Activated CD4-positive, alpha-beta T cell treated with anti-CD3 and anti-CD28 coated beads, Interleukin-2, amount 10 ng/mL, durations not matched to agents 24 days and 14 days (primary cell): ENCODE data around the gene DNAH8. TPM values are rescaled to one million over a fixed set of nuclear protein-coding genes. Genes with fewer than 3 reads are reported as not detected.
A peak's percentile ranks its signal among the peaks of the same experiment; 100 is the strongest.

ENCODE experiments used
- DNase-seq: peaks from one replicate; pipeline ENCODE4 v3.0.0; 2022
- H3K27ac Mint-ChIP-seq: one replicate; pipeline ENCODE4 v1.8.0; 2022; ENCODE audit warnings: mild to moderate bottlenecking, mixed read lengths
- H3K27me3 Mint-ChIP-seq: one replicate; pipeline ENCODE4 v1.8.0; 2022; ENCODE audit warnings: mixed read lengths
- H3K36me3 Mint-ChIP-seq: one replicate; pipeline ENCODE4 v1.8.0; 2022; ENCODE audit warnings: low read depth, mild to moderate bottlenecking, mixed read lengths
- H3K4me1 Mint-ChIP-seq: one replicate; pipeline ENCODE4 v1.8.0; 2021; ENCODE audit warnings: mixed read lengths
- H3K4me3 Mint-ChIP-seq: one replicate; pipeline ENCODE4 v1.8.0; 2022; ENCODE audit warnings: mild to moderate bottlenecking, moderate library complexity, mixed read lengths
- H3K9me3 Mint-ChIP-seq: one replicate; pipeline ENCODE4 v1.8.0; 2021; ENCODE audit warnings: mixed read lengths
- intact Hi-C: fragments of 100-400 bp; cut with micrococcal nuclease; formaldehyde crosslinking; loops from one replicate; pipeline ENCODE4 v1.15.1; 2023
- total RNA-seq: library from RNA; stranded (reverse); gene quantifications from 2 replicates; pipeline ENCODE4 v1.2.3, GENCODE V29; 2022

The DNAH8 gene
- total RNA-seq, 1 donor from 2014 or later, result not detected

GRCh38 chr6:39016839-39017546, 301.9 kb downstream of the DNAH8 start:
- no peak overlapping the region for H3K27ac Mint-ChIP-seq
- H3K36me3 Mint-ChIP-seq, result no peaks in the 10 kb centered on the region
- intact Hi-C loops, result no loop called here
- no peaks in the 10 kb centered on the region for H3K4me1 Mint-ChIP-seq
- H3K9me3 Mint-ChIP-seq, result no peaks in the 10 kb centered on the region
- H3K27me3 Mint-ChIP-seq, result peaks cover 15% of the 10 kb centered on the region
- DNase-seq, result no peak
- H3K4me3 Mint-ChIP-seq, result no peak overlapping the region

DNA sequence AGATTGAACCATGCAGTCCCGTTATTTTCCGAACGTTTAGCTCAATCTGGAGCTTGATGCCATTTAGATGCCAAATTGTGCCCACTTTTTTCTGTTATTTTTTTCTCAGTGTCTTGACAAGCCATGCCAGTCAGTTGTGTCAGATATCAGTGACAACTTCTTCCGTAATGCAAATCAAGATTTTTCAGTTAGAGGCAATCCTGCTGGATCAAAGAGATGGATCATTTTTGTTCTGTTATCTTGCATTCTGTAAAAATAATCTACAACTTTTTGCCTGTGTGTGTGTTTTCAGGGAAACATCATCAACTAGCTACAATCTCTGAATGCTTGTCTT, 302.4 kb downstream of the DNAH8 start:
- Mint-ChIP-seq H3K27me3 (peaks cover 10% of the 10 kb centered on the region), H3K27ac (no peak overlapping the region), H3K4me3 (no peak overlapping the region), H3K36me3 (no peaks in the 10 kb centered on the region), H3K9me3 (no peaks in the 10 kb centered on the region), H3K4me1 (no peaks in the 10 kb centered on the region)
- intact Hi-C loops, result no loop called here
- DNase-seq, result no peak

GRCh38 chr6:39018103-39018502, 303.0 kb downstream of the DNAH8 start:
- Mint-ChIP-seq H3K36me3 (no peaks in the 10 kb centered on the region), H3K4me3 (no peak overlapping the region), H3K9me3 (no peaks in the 10 kb centered on the region), H3K27me3 (peaks cover 9% of the 10 kb centered on the region), H3K4me1 (no peaks in the 10 kb centered on the region), H3K27ac (no peak overlapping the region)
- intact Hi-C loops, result no loop called here
- no peak for DNase-seq

DNA sequence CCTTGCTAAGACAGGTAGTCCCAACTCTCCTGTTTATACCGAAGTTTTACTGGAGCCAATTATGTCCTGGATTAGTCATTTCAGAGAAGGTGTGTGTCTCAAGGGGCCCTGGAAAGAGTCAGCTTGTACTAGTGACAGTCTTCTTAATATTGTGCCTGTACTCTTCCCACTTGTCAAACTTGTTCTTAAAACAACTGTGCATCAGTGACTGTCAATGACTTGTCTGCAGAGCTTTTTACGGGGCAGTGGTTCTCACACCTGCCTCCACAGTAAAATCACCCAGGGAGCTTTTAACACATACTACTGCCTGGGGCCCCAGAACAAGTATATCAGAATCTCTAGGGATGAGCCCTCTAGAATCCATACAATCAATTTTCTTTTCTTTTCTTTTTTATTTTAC, 305.0 kb downstream of the DNAH8 start:
- Mint-ChIP-seq H3K27me3 (peaks cover 6% of the 10 kb centered on the region), H3K4me1 (no peaks in the 10 kb centered on the region), H3K9me3 (no peaks in the 10 kb centered on the region), H3K27ac (no peak overlapping the region), H3K4me3 (no peak overlapping the region), H3K36me3 (no peaks in the 10 kb centered on the region)
- intact Hi-C loops, result no loop called here
- no peak for DNase-seq

DNA sequence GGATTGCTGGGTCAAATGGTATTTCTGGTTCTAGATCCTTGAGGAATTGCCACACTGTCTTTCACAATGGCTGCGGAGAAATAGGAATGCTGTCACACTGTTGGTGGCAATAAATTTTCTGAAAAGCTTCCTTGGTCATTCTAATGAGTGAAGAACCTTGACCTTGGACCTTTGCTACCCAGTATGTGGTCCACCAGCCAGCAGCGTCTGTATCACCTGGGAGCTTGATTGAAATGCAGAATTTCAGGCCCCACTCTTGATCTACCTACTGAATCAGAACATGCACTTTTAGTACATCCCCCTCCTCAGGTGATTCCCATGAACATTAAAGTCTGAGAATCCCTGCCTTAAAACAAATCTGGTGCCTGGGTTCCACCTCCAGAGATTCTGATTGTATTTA, 305.9 kb downstream of the DNAH8 start:
- no peaks in the 10 kb centered on the region for H3K9me3 Mint-ChIP-seq
- no peak overlapping the region for H3K27ac Mint-ChIP-seq
- H3K27me3 Mint-ChIP-seq, result peaks cover 7% of the 10 kb centered on the region
- no peaks in the 10 kb centered on the region for H3K4me1 Mint-ChIP-seq
- H3K4me3 Mint-ChIP-seq, result no peak overlapping the region
- intact Hi-C loops, result no loop called here
- no peaks in the 10 kb centered on the region for H3K36me3 Mint-ChIP-seq
- no peak for DNase-seq

GRCh38 chr6:39021779-39022178, 306.7 kb downstream of the DNAH8 start:
- Mint-ChIP-seq H3K36me3 (no peaks in the 10 kb centered on the region), H3K27me3 (peaks cover 12% of the 10 kb centered on the region), H3K27ac (no peak overlapping the region), H3K4me1 (no peaks in the 10 kb centered on the region), H3K4me3 (no peak overlapping the region), H3K9me3 (no peaks in the 10 kb centered on the region)
- no peak for DNase-seq
- intact Hi-C loops, result no loop called here

DNA sequence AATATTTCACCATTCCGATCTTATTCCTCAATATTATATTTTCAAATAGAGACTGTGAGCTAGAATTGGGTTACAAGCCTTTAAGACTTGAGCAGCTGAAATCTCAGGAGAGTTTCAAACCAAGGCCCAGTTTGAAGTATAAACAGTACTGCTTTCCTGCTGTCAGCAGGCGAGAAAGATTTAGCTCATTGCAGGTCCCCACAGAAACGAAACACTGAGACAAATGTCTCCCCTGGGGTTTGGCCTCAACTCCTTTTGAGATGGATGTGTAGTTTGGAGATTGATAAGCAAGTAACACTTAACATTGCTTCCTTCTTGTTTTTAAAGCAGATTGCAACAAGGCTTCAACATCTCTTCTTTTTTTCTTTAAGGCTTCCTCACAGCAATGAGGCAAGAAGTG, 311.1 kb downstream of the DNAH8 start:
- no peak overlapping the region for H3K27ac Mint-ChIP-seq
- H3K27me3 Mint-ChIP-seq, result peaks cover 32% of the 10 kb centered on the region
- intact Hi-C loops, result no loop called here
- no peaks in the 10 kb centered on the region for H3K4me1 Mint-ChIP-seq
- H3K36me3 Mint-ChIP-seq, result no peaks in the 10 kb centered on the region
- no peak for DNase-seq
- H3K4me3 Mint-ChIP-seq, result no peak overlapping the region
- H3K9me3 Mint-ChIP-seq, result no peaks in the 10 kb centered on the region

- H3K27ac Mint-ChIP-seq, result no peak overlapping the region
- H3K4me3 Mint-ChIP-seq, result no peak overlapping the region
- peaks cover 56% of the 10 kb centered on the region for H3K27me3 Mint-ChIP-seq
- intact Hi-C loops, result no loop called here
- DNase-seq, result peak; percentile 84
- H3K4me1 Mint-ChIP-seq, result no peaks in the 10 kb centered on the region
- no peaks in the 10 kb centered on the region for H3K36me3 Mint-ChIP-seq
- H3K9me3 Mint-ChIP-seq, result no peaks in the 10 kb centered on the region
Observed at GRCh38 chr6:39029156-39030011, 314.3 kb downstream of the DNAH8 start.

GRCh38 chr6:39035681-39036080, 320.6 kb downstream of the DNAH8 start:
- H3K27me3 Mint-ChIP-seq, result peaks cover 55% of the 10 kb centered on the region
- no peaks in the 10 kb centered on the region for H3K9me3 Mint-ChIP-seq
- peaks cover 3% of the 10 kb centered on the region for H3K4me1 Mint-ChIP-seq
- no peak for DNase-seq
- no peak overlapping the region for H3K4me3 Mint-ChIP-seq
- intact Hi-C loops, result no loop called here
- no peak overlapping the region for H3K27ac Mint-ChIP-seq
- H3K36me3 Mint-ChIP-seq, result no peaks in the 10 kb centered on the region

DNA sequence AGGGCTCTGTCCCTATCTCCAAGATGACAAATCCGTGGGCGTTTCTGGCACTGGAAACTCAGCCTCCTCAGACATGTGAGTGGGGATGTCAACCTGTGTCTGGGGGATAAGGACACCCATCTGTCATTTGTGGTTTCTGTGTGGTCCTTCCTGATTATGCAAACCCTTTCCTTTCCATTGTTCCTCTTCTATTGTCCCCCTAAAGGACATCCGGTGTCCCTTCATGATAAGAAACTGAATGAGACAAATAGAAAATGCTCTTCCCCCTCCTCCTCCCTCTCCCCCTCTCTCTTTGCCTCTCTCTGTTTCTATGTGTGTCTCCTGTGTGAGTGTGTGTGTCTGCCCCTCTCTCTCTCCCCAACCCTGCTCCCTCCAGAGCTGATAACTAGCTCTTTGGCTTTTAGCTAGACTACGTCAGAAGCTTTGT, 322.0 kb downstream of the DNAH8 start:
- no peak for DNase-seq
- no peak overlapping the region for H3K27ac Mint-ChIP-seq
- intact Hi-C loops, result no loop called here
- H3K36me3 Mint-ChIP-seq, result no peaks in the 10 kb centered on the region
- no peak overlapping the region for H3K4me3 Mint-ChIP-seq
- H3K9me3 Mint-ChIP-seq, result no peaks in the 10 kb centered on the region
- peaks cover 50% of the 10 kb centered on the region for H3K27me3 Mint-ChIP-seq
- peaks cover 3% of the 10 kb centered on the region for H3K4me1 Mint-ChIP-seq

DNA sequence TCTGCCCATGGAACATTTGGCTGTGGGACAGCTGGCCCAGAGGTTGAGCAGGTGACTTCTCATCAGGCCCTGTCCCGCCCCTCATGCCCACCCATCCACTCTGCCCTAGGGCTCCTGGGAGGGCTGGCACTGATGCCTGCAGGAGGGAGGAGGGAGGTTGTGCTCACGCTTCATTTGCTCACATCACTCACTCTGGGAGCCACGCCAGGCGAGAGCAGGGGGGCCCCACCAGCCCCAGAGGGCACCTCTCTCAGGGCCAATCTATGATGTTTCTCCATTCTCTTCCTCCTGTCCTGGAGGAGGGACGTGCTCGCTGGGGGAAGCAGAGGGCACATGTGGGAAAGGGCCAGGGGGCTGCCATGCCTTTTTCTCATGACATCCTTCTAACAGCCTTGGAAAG, 322.6 kb downstream of the DNAH8 start:
- Mint-ChIP-seq H3K4me1 (peaks cover 3% of the 10 kb centered on the region), H3K27ac (no peak overlapping the region), H3K4me3 (no peak overlapping the region), H3K27me3 (peaks cover 47% of the 10 kb centered on the region), H3K36me3 (no peaks in the 10 kb centered on the region), H3K9me3 (no peaks in the 10 kb centered on the region)
- intact Hi-C loops, result no loop called here
- DNase-seq, result no peak

DNA sequence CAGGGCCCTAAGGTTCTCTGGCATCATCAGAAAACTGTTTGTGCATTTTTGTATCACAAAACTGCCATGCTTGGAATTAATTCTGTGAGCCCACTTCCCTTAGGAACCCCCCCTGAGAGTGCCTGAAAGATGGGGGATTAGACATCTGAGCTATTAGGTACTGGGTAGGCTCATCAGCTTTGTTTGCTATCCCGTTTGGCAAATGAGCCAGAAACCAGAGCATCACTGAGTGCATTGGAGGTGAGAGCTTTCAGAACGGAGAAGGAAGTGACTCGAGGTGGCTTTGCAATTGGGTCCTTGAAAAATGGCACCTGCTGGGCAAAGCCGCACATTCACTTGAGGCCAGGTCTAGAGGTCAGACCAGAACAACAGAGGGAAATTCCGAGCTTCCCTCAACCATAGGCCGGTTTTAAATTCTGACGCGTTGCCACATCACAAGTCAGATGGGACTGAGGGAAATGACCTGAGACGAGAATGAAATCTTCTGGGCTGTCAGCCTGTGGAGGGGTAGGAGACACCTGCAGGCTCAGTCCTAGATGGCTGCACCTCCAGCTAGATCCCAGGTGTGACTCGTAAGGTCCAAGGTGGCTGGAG, 325.1 kb downstream of the DNAH8 start:
- peaks cover 3% of the 10 kb centered on the region for H3K4me1 Mint-ChIP-seq
- no peaks in the 10 kb centered on the region for H3K36me3 Mint-ChIP-seq
- H3K27me3 Mint-ChIP-seq, result peaks cover 34% of the 10 kb centered on the region
- intact Hi-C loops, result no loop called here
- no peak overlapping the region for H3K27ac Mint-ChIP-seq
- H3K9me3 Mint-ChIP-seq, result no peaks in the 10 kb centered on the region
- no peak for DNase-seq
- no peak overlapping the region for H3K4me3 Mint-ChIP-seq

- Mint-ChIP-seq H3K9me3 (no peaks in the 10 kb centered on the region), H3K36me3 (no peaks in the 10 kb centered on the region), H3K27ac (no peak overlapping the region), H3K27me3 (peaks cover 29% of the 10 kb centered on the region), H3K4me1 (peaks cover 3% of the 10 kb centered on the region), H3K4me3 (no peak overlapping the region)
- no peak for DNase-seq
- intact Hi-C loops, result no loop called here
Observed at GRCh38 chr6:39041072-39041471, 326.0 kb downstream of the DNAH8 start.

DNA sequence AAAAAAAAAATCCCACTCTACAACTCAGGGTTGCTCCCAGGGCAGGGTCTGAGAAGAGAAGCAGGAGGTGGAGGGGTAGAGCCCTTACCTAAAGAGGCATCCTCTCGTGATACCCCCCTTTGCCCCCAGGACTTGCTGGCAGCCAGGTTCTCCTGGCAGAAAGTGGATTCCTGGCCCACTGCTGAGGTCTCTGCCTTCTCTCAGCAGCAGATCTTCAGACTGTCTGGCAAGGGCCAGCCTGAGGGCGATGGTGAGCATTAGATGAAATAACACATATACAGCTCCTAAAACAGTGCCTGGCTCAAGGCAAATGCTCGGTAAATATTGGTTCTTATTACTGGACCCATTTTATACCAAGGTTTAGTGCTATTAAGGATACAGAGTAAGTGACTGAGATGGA, 328.7 kb downstream of the DNAH8 start:
- no peak overlapping the region for H3K27ac Mint-ChIP-seq
- no peaks in the 10 kb centered on the region for H3K4me1 Mint-ChIP-seq
- no peaks in the 10 kb centered on the region for H3K36me3 Mint-ChIP-seq
- H3K27me3 Mint-ChIP-seq, result peaks cover 25% of the 10 kb centered on the region
- DNase-seq, result no peak
- intact Hi-C loops, result no loop called here
- H3K4me3 Mint-ChIP-seq, result no peak overlapping the region
- H3K9me3 Mint-ChIP-seq, result no peaks in the 10 kb centered on the region
